ENCODE data around the gene CHTF8. TPM values are rescaled to one million over a fixed set of nuclear protein-coding genes. Genes with fewer than 3 reads are reported as not detected.
A peak's percentile ranks its signal among the peaks of the same experiment; 100 is the strongest.

Gene CHTF8
- total and polyA plus RNA-seq, 4 donors = 53.3 to 77.3 (median 63.5) TPM

DNA sequence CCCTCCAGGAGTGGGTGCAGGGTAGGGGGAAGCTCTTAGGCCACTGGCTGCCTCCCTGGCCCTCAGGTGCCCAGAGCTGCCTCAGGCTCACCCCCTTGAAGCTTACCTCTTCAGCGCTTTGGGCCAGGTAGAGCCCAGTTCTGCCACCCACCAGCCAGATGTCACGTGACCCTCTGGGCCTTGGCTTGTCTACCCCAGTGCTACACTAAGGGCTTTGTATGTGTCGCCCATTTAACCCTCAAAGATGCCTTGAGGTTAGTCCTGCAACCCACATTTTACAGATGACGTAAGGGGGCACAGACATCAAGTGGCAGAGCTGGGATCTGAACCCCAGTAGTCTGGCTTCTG is 23.5 kb downstream of the CHTF8 start:
- Histone ChIP-seq H3K4me3 (ENCODE audit: low read length in 2 of 2) (no peak overlapping the region), H3K27ac (ENCODE audit: low read depth in 1 of 2, low read length in 2 of 2) (no peak overlapping the region), H3K36me3 (ENCODE audit: control insufficient read depth in 1 of 2, insufficient read depth in 2 of 2, low read length in 1 of 2) (peaks cover 0 to 4% of the 10 kb centered on the region in 2 donors), H3K4me1 (ENCODE audit: control insufficient read depth in 1 of 2, insufficient read depth in 2 of 2, low read length in 2 of 2) (no peaks in the 10 kb centered on the region), H3K27me3 (ENCODE audit: control insufficient read depth in 1 of 2, insufficient read depth in 2 of 2, low read length in 1 of 2) (no peaks in the 10 kb centered on the region), H3K9me3 (ENCODE audit: control insufficient read depth, low read length) (no peaks in the 10 kb centered on the region)
- ATAC-seq (ENCODE audit: low FRiP score) (no peak), DNase-seq (peak in 1 of 2 donors; percentile 20)
- WGBS, 2 donors = 93 to 95% methylated on average over 4 of the region's 4 CpGs
- intact Hi-C loops (cut with DNase I) = no loop called here

GRCh38 chr16:69108064-69108904 is 24.1 kb downstream of the CHTF8 start:
- peak in 1 of 2 donors; percentile 26 for DNase-seq
- intact Hi-C loops (cut with DNase I) = no loop called here
- Histone ChIP-seq H3K27me3 (ENCODE audit: control insufficient read depth in 1 of 2, insufficient read depth in 2 of 2, low read length in 1 of 2) (no peaks in the 10 kb centered on the region), H3K4me3 (ENCODE audit: low read length in 2 of 2) (no peak overlapping the region), H3K9me3 (ENCODE audit: control insufficient read depth, low read length) (no peaks in the 10 kb centered on the region), H3K36me3 (ENCODE audit: control insufficient read depth in 1 of 2, insufficient read depth in 2 of 2, low read length in 1 of 2) (peaks cover 0 to 4% of the 10 kb centered on the region in 2 donors), H3K27ac (ENCODE audit: low read depth in 1 of 2, low read length in 2 of 2) (no peak overlapping the region), H3K4me1 (ENCODE audit: control insufficient read depth in 1 of 2, insufficient read depth in 2 of 2, low read length in 2 of 2) (no peaks in the 10 kb centered on the region)
- no peak for ATAC-seq (ENCODE audit: low FRiP score)
- WGBS, 2 donors = 54% methylated on average over 9 of the region's 9 CpGs

DNA sequence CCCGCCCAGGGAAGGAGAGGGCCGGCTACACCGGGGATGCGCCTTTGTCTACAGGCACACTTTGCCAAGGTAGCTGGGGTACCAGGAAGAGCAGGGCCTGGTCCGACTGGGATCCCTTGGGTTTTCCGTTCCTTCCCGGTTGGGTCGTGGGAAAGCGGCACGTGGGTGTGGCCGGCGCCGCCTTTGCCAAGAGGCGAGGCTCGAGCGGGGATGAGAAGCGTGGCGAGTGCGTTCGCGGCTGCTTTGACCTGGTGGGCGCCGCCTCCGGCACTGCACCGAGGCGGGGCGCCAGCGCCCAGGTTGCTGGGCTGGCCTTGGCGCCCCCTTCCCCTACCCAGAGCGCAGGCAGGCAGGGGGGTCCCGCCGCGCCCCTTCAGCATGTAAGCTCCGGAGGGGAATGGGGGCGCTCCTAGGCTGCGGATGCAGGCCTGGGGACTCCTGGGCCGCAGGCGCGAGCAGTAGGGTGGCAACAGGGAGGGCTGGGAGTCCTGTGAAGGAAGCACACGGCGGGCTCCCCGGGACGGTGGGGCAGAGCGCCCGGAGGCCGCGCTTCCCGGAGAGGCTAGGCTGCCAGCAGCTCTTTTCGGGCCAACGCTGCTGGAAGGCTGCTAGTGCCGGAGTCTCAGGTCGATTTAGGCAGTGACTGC is 24.9 kb downstream of the CHTF8 start:
- peak overlapping the region in 1 of 2 donors; percentile 16 for H3K4me3 ChIP-seq (ENCODE audit: low read length in 2 of 2)
- H3K4me1 ChIP-seq (ENCODE audit: control insufficient read depth in 1 of 2, insufficient read depth in 2 of 2, low read length in 2 of 2) = no peaks in the 10 kb centered on the region
- peaks cover 0 to 4% of the 10 kb centered on the region in 2 donors for H3K36me3 ChIP-seq (ENCODE audit: control insufficient read depth in 1 of 2, insufficient read depth in 2 of 2, low read length in 1 of 2)
- no peaks in the 10 kb centered on the region for H3K9me3 ChIP-seq (ENCODE audit: control insufficient read depth, low read length)
- intact Hi-C loops (cut with DNase I) = no loop called here
- ATAC-seq (ENCODE audit: low FRiP score) (peak; percentile 27), DNase-seq (peak in 1 of 2 donors; percentile 83)
- no peaks in the 10 kb centered on the region for H3K27me3 ChIP-seq (ENCODE audit: control insufficient read depth in 1 of 2, insufficient read depth in 2 of 2, low read length in 1 of 2)
- H3K27ac ChIP-seq (ENCODE audit: low read depth in 1 of 2, low read length in 2 of 2) = no peak overlapping the region
- 1% methylated on average over 40 to 52 of the region's 52 CpGs for WGBS, 2 donors

DNA sequence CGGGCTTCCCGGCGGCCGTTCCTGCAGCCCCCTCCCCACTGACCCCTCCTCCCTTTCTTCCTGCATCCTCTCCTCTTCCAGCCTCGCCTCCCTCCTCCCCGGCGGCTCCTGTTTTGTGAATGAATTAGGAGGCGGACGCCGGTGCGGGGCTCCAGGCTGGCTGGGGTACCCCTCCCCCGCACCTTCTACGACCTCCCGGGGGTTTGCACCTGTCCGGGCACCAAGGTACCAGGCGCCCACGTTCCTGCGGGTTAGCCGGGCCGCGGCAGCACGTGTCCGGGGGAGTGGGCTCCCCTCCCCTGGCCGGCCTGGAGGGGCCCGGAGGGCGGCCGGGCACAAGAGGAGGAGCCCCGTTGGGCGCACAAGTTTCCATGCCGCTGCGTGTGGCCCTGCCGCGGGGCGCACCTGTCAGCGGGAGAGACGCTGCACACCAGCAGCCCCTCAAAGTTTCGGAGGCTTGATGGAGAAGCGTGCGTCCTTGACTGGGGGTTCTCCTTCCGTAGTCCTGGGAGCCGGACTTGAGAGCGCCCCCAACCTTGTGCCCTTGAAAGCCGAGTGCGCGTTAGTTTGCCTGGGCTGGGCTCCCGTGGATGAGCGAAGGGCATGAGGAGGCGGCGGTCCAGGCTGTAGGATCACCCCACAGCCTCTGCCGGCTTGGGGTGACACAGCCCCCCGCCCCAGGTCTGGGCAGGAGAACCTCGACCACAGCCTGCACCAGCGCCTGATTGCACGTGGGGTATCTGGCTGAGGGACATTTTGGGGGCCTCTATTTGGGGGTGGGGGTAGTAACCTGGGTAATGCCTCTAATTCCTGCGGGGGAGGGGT is 25.7 kb downstream of the CHTF8 start:
- DNase-seq (peak in 1 of 2 donors; percentile 73), ATAC-seq (ENCODE audit: low FRiP score) (no peak)
- Histone ChIP-seq H3K27me3 (ENCODE audit: control insufficient read depth in 1 of 2, insufficient read depth in 2 of 2, low read length in 1 of 2) (no peaks in the 10 kb centered on the region), H3K27ac (ENCODE audit: low read depth in 1 of 2, low read length in 2 of 2) (no peak overlapping the region), H3K4me3 (ENCODE audit: low read length in 2 of 2) (peak overlapping the region; percentile 17 to 56), H3K9me3 (ENCODE audit: control insufficient read depth, low read length) (no peaks in the 10 kb centered on the region), H3K4me1 (ENCODE audit: control insufficient read depth in 1 of 2, insufficient read depth in 2 of 2, low read length in 2 of 2) (no peaks in the 10 kb centered on the region), H3K36me3 (ENCODE audit: control insufficient read depth in 1 of 2, insufficient read depth in 2 of 2, low read length in 1 of 2) (peaks cover 0 to 4% of the 10 kb centered on the region in 2 donors)
- intact Hi-C loops (cut with DNase I) = loop anchor here in 1 of 2 donors (1.0 kb wide), 1 partner anchor 16 kb away; no protein-coding TSS in a partner anchor
- 0 to 1% methylated on average over 49 to 55 of the region's 55 CpGs for WGBS, 2 donors

GRCh38 chr16:69105501-69106361 is 26.7 kb downstream of the CHTF8 start, which contains the start of gene HAS3:
TSS of gene HAS3 (plus strand) at chr16:69105653. CDS start at chr16:69109396, 3,743 bp downstream.
- DNase-seq (peak; percentile 57 to 84), ATAC-seq (ENCODE audit: low FRiP score) (peak; percentile 60)
- no peak within 1 kb of the TSS for H3K27ac ChIP-seq (ENCODE audit: low read depth in 1 of 2, low read length in 2 of 2)
- no peaks in the 10 kb centered on the region for H3K4me1 ChIP-seq (ENCODE audit: control insufficient read depth in 1 of 2, insufficient read depth in 2 of 2, low read length in 2 of 2)
- 0% methylated on average over 60 to 80 of the region's 80 CpGs for WGBS, 2 donors
- peaks cover 0 to 4% of the 10 kb centered on the region in 2 donors for H3K36me3 ChIP-seq (ENCODE audit: control insufficient read depth in 1 of 2, insufficient read depth in 2 of 2, low read length in 1 of 2)
- H3K4me3 ChIP-seq (ENCODE audit: low read length in 2 of 2) = peak within 1 kb of the TSS; percentile 17 to 56
- H3K9me3 ChIP-seq (ENCODE audit: control insufficient read depth, low read length) = no peaks in the 10 kb centered on the region
- H3K27me3 ChIP-seq (ENCODE audit: control insufficient read depth in 1 of 2, insufficient read depth in 2 of 2, low read length in 1 of 2) = no peaks in the 10 kb centered on the region
- intact Hi-C loops (cut with DNase I) = loop anchor here in 1 of 2 donors (1.0 kb wide), 1 partner anchor 15 kb away; no protein-coding TSS in a partner anchor

GRCh38 chr16:69100071-69100691 is 32.2 kb downstream of the CHTF8 start:
- no peak overlapping the region for H3K4me3 ChIP-seq (ENCODE audit: low read length in 2 of 2)
- WGBS, 2 donors = 55 to 61% methylated on average over 11 of the region's 11 CpGs
- no peaks in the 10 kb centered on the region for H3K4me1 ChIP-seq (ENCODE audit: control insufficient read depth in 1 of 2, insufficient read depth in 2 of 2, low read length in 2 of 2)
- H3K36me3 ChIP-seq (ENCODE audit: control insufficient read depth in 1 of 2, insufficient read depth in 2 of 2, low read length in 1 of 2) = no peaks in the 10 kb centered on the region
- intact Hi-C loops (cut with DNase I) = no loop called here
- ATAC-seq (ENCODE audit: low FRiP score) (no peak), DNase-seq (no peak)
- no peak overlapping the region for H3K27ac ChIP-seq (ENCODE audit: low read depth in 1 of 2, low read length in 2 of 2)
- no peaks in the 10 kb centered on the region for H3K27me3 ChIP-seq (ENCODE audit: control insufficient read depth in 1 of 2, insufficient read depth in 2 of 2, low read length in 1 of 2)
- H3K9me3 ChIP-seq (ENCODE audit: control insufficient read depth, low read length) = no peaks in the 10 kb centered on the region

DNA sequence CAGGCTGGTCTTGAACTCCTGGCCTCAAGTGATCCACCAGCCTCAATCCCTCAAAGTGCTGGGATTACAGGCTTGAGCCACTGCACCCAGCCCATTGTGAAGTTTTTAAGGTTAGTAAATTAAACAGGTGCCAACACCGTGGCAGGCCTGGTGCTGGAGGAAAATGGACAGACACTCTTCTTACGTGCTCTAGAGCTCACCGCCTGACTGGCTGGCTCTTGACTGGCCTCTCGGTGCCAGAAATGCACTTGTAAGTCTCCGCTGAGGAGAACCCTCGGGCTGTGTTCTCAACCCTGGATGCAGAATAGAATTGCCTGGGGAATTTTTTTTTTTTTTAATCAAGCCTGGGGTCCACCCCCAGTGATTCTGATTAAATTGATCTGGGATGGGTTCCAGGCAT is 37.2 kb downstream of the CHTF8 start:
- intact Hi-C loops (cut with DNase I) = no loop called here
- WGBS, 2 donors = 64 to 65% methylated on average over 6 of the region's 6 CpGs
- DNase-seq (no peak), ATAC-seq (ENCODE audit: low FRiP score) (no peak)
- Histone ChIP-seq H3K4me1 (ENCODE audit: control insufficient read depth in 1 of 2, insufficient read depth in 2 of 2, low read length in 2 of 2) (no peaks in the 10 kb centered on the region), H3K4me3 (ENCODE audit: low read length in 2 of 2) (no peak overlapping the region), H3K27ac (ENCODE audit: low read depth in 1 of 2, low read length in 2 of 2) (no peak overlapping the region), H3K9me3 (ENCODE audit: control insufficient read depth, low read length) (no peaks in the 10 kb centered on the region), H3K36me3 (ENCODE audit: control insufficient read depth in 1 of 2, insufficient read depth in 2 of 2, low read length in 1 of 2) (no peaks in the 10 kb centered on the region), H3K27me3 (ENCODE audit: control insufficient read depth in 1 of 2, insufficient read depth in 2 of 2, low read length in 1 of 2) (no peaks in the 10 kb centered on the region)

All from aorta (tissue), 5 donors.